ENCODE results near the gene CHST11.

The CHST11 gene

DNA sequence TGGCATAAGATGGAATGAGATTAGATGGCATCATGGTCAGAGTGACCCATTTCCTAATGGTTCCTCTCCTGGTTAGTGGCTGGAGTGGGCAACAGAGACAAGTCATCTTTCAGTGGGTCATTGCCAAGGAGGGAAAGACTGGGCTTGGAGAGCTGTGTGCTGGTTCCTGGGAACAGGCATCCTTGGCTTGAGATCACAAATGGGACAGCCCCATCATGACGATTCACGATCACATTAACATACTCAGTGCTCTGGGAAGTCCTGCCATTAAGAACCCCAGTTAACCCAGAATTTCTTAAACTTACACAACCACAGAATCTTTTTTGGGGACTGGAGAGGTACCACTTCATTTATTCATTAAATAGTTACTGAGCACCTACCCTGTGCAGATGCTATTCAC is 27.3 kb downstream of the CHST11 start:
- peaks cover 30% of the 10 kb centered on the region for H3K36me3 ChIP-seq
- no peaks in the 10 kb centered on the region for H3K27me3 ChIP-seq
- peaks cover 12% of the 10 kb centered on the region for H3K9me3 ChIP-seq
- peaks cover 100% of the 10 kb centered on the region for H3K4me1 ChIP-seq
- no peaks in the 10 kb centered on the region for H4K20me1 ChIP-seq
- H3K4me3 ChIP-seq, result no peak overlapping the region
- H3K27ac ChIP-seq, result peak overlapping the region; percentile 91
- peak overlapping the region; percentile 74; the same call in 1 of the 2 replicates for H3K9ac ChIP-seq
- no peak for TF ChIP-seq Cebpa-rat (IDR thresholded peaks at IDR 0.05)
- peak overlapping the region; percentile 91 for H3K4me2 ChIP-seq

DNA sequence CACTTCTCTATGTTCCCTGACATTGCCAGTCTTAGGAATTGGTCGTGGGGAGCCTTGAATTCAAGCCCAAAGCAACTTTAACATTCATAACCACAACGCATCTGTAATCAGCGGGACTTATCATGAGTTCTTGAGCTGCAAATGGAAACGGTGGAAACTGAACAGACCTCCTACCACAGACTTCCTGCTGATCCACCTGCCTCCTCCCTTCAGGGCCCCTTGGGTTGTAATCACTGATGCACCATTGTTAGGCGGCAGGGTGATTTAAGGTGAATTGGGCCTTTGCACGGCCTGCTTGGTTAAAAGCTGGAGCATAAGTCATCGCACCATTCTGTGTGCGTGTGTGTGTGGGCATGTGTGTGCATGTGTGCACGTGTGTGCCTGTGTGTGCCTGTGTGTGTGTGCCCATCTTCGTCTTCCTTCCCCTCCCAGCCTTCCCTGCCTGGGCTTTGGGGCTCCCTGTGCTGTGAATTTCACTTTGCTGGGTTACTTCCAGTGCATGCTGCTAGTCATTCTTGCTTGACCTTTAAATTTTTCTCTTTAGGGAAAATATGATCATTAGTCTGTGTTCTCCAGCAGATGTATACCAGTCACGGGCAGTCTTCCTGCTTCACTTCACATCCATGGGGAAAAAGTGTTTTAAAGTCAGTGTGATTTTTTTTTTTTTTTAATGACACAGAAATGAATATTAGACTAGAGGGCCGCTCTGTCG is 29.1 kb downstream of the CHST11 start:
- Histone ChIP-seq H3K36me3 (peaks cover 19% of the 10 kb centered on the region), H3K27ac (peak overlapping the region; percentile 91), H4K20me1 (peaks cover 7% of the 10 kb centered on the region; the same call in 1 of the 2 replicates), H3K4me1 (peaks cover 100% of the 10 kb centered on the region), H3K27me3 (no peaks in the 10 kb centered on the region), H3K4me3 (peak overlapping the region; percentile 51), H3K9me3 (peaks cover 5% of the 10 kb centered on the region), H3K4me2 (peak overlapping the region; percentile 91), H3K9ac (peak overlapping the region; percentile 74)
- no peak for TF ChIP-seq Cebpa-rat (IDR thresholded peaks at IDR 0.05)

DNA sequence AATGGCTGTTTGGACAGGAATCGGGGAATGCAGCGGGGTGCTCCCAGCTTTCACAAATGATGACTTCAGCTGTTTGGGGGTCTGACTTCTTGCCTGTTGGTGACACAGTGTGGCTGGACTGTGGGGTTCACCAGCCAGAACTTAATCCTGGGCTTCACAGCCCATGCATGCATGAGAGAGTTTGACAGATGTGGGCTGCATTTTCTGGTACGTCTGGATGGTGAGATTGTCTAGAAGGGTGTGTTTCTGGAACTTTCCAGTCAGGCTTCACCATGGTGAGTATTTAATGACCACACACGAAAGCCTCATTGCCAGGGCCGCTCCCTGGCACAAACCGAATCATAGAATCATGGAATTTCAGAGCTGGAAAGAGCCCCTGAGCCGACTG is 29.6 kb downstream of the CHST11 start:
- H3K9ac ChIP-seq, result peak overlapping the region; percentile 74
- peak overlapping the region; percentile 91 for H3K27ac ChIP-seq

DNA sequence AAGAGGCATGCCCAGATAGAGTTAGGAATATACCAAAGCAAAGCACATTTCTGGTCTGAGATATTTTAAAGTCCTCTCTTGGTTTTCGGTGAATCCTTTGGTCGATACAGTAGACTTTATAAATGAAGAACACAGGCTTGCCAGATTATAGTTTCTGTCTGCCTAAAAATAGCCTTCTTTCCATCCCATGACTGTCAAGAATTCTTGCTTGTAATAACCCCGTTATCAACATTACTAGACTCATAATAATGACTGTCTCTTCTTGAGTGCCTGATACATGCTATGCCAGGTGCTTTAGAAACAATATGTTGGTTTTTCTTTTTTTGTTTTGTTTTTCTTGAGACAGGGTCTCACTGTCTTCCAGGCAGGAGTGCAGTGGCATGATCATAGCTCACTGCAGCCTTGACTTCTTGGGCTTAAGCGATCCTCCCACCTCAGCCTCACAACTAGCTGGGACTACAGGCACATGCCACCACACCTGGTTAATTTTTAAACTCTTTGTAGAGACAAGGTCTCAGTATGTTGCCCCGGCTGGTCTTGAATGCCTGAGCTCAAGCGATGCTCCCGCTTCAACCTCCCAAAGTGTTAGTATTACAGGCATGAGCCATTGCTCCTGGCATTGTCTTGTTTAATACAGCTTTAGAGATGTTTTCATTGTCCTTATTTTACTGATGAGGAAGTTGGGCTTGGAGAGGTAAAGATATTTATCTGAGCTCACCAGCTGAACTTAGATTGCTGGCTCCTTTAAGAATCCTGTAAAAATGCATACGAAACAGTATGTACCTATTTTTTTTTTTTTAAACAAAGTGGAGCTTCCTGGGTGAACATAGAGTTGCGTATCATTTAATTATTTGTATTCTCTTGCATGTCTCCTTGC is 30.4 kb downstream of the CHST11 start:
- TF ChIP-seq Cebpa-rat (IDR thresholded peaks at IDR 0.05), result no peak
- H3K4me2 ChIP-seq, result peak overlapping the region; percentile 91
- no peaks in the 10 kb centered on the region for H3K27me3 ChIP-seq
- H3K9me3 ChIP-seq, result no peaks in the 10 kb centered on the region
- peak overlapping the region; percentile 33; the same call in 1 of the 2 replicates for H3K4me3 ChIP-seq
- H3K9ac ChIP-seq, result peak overlapping the region; percentile 74
- peaks cover 21% of the 10 kb centered on the region; the same call in 1 of the 2 replicates for H4K20me1 ChIP-seq
- H3K4me1 ChIP-seq, result peaks cover 99% of the 10 kb centered on the region
- peak overlapping the region; percentile 91 for H3K27ac ChIP-seq
- H3K36me3 ChIP-seq, result peaks cover 22% of the 10 kb centered on the region

More for the DNA sequence above, 29.6 kb downstream of the CHST11 start:
- TF ChIP-seq Cebpa-rat (IDR thresholded peaks at IDR 0.05), result no peak
- Histone ChIP-seq H3K4me3 (peak overlapping the region; percentile 51; the same call in 1 of the 2 replicates), H3K4me1 (peaks cover 100% of the 10 kb centered on the region), H3K9me3 (no peaks in the 10 kb centered on the region), H3K36me3 (peaks cover 16% of the 10 kb centered on the region), H3K27me3 (no peaks in the 10 kb centered on the region), H3K4me2 (peak overlapping the region; percentile 91), H4K20me1 (peaks cover 12% of the 10 kb centered on the region; the same call in 1 of the 2 replicates)

DNA sequence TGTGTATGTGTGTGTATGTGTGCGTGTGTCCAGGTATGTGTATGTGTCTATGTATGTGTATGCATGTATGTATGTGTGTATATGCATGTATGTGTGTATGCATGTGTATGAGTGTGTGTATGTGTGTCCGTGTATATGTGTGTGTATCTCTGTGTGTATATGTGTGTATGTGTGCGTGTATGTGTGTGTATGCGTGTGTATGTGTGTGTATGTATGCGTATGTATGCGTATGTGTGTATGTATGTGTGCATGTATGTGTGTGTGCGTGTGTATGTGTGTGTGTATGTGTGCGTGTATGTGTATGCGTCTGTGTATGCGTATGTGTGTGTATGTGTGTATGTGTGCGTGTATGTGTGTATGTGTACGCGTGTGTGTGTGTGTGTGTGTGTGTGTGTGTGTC is 31.6 kb downstream of the CHST11 start:
- H3K4me1 ChIP-seq, result peaks cover 99% of the 10 kb centered on the region
- no peaks in the 10 kb centered on the region for H3K27me3 ChIP-seq
- no peak for TF ChIP-seq Cebpa-rat (IDR thresholded peaks at IDR 0.05)
- no peaks in the 10 kb centered on the region for H3K9me3 ChIP-seq
- H3K4me2 ChIP-seq, result peak overlapping the region; percentile 91
- peak overlapping the region; percentile 91; the same call in 1 of the 2 replicates for H3K27ac ChIP-seq
- H3K9ac ChIP-seq, result no peak overlapping the region
- peaks cover 22% of the 10 kb centered on the region for H3K36me3 ChIP-seq
- no peak overlapping the region for H3K4me3 ChIP-seq
- H4K20me1 ChIP-seq, result peaks cover 21% of the 10 kb centered on the region; the same call in 1 of the 2 replicates

DNA sequence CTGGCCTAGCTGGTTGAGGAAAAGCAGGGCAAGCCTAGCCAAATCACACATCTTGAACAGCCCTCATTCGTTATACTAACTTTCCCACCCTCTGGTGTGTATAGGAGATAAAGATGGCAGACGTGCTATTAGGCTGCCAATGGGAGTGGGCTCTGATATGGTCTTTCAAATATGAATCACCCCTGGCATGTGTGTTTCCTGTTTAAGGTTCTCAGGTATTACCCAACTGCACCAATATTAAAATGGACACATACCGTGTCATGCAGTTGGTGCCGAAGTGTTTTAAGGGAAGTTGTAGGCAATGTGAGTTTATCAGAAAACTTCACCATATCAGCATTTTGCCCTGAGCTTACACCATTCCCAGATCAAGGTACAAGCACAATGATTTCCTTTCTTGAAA is 33.4 kb downstream of the CHST11 start:
- no peaks in the 10 kb centered on the region for H3K9me3 ChIP-seq
- peak overlapping the region; percentile 27 for H3K4me2 ChIP-seq
- no peak overlapping the region for H3K9ac ChIP-seq
- no peak overlapping the region for H3K4me3 ChIP-seq
- peak overlapping the region; percentile 24; the same call in 1 of the 2 replicates for H3K27ac ChIP-seq
- no peak for TF ChIP-seq Cebpa-rat (IDR thresholded peaks at IDR 0.05)
- H3K27me3 ChIP-seq, result no peaks in the 10 kb centered on the region
- peaks cover 99% of the 10 kb centered on the region for H3K4me1 ChIP-seq
- peaks cover 28% of the 10 kb centered on the region; the same call in 1 of the 2 replicates for H4K20me1 ChIP-seq
- peaks cover 28% of the 10 kb centered on the region for H3K36me3 ChIP-seq

DNA sequence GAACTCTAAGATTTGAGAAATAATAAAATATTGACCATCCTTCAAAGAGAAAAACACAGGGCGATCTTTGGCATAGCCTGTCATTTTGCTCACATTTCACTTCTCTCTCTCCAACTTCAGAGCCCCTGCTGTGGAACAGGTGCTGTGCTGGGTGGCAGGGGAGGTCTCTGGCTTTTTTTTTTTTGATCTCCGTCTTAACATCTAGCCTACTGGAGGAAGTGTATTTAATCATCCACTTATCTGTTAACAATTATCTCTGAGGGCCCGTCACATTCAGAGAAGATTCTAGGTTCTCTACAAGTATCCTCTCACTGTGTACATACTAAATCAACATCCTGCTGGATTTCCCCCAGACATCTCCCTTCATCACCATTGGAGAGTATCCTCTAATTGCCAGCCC is 34.1 kb downstream of the CHST11 start:
- H3K27me3 ChIP-seq, result no peaks in the 10 kb centered on the region
- no peak overlapping the region; the same call in 1 of the 2 replicates for H3K27ac ChIP-seq
- H3K9ac ChIP-seq, result no peak overlapping the region
- no peak for TF ChIP-seq Cebpa-rat (IDR thresholded peaks at IDR 0.05)
- peaks cover 97% of the 10 kb centered on the region for H3K4me1 ChIP-seq
- no peak overlapping the region for H3K4me3 ChIP-seq
- peaks cover 29% of the 10 kb centered on the region for H3K36me3 ChIP-seq
- H3K9me3 ChIP-seq, result no peaks in the 10 kb centered on the region
- peaks cover 31% of the 10 kb centered on the region; the same call in 1 of the 2 replicates for H4K20me1 ChIP-seq
- H3K4me2 ChIP-seq, result peak overlapping the region; percentile 27

DNA sequence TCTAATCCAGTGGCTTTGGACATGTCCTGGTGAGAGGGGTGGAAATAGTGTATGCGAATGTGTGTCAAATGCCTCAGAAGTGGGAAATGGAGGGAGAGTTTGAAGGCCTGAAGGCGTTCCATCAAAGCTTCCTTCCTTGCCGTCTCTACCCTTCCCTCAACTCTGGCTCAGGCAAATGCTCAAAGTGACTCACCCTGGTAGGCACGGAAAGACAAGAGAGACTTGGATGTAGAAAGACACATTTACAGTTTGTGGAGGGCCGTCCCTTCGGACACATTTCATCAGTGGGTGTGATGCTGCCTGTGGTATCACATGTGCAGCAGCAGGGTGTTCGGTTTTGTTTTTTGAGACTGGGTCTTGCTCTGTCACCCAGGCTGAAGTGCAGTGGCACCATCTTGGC is 36.7 kb downstream of the CHST11 start:
- Histone ChIP-seq H3K9ac (no peak overlapping the region), H3K27ac (peak overlapping the region; percentile 49; the same call in 1 of the 2 replicates), H3K36me3 (peaks cover 29% of the 10 kb centered on the region), H3K4me1 (peaks cover 97% of the 10 kb centered on the region), H3K4me3 (no peak overlapping the region), H3K4me2 (peak overlapping the region; percentile 46), H3K9me3 (no peaks in the 10 kb centered on the region), H4K20me1 (peaks cover 57% of the 10 kb centered on the region), H3K27me3 (no peaks in the 10 kb centered on the region)
- no peak for TF ChIP-seq Cebpa-rat (IDR thresholded peaks at IDR 0.05)

DNA sequence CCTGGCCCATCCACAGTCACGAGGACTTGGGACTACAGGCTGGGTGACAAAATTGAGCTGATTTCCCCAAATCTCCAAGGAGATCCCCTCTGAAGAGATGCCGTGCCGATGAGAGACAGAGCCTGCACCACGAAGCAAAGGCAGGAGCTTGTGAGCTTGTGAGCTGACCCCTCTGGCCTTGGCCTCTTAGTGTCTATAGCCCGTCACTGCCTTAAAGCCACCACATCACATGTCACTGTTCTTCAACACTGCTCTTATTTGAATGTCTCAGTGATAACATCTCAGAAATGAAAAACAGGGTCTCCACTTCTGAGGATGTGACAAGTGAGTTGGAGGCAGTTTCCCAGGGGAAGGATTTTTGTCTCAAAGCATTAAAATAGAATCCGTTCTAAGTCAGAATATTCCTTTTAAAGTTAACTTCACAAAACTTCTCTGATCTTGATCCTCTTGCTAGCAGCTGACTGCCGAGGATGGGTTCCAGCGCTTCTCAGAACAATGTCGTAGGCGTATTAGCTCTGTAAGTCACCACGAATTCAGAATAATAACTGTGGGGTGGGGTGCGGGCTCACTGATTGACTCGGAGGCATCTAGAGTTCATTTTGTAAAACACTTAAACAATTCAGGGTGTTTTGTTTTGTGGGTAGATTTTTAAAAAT is 37.5 kb downstream of the CHST11 start:
- Histone ChIP-seq H3K27ac (peak overlapping the region; percentile 49), H3K9ac (peak overlapping the region; percentile 30; the same call in 1 of the 2 replicates)

More for the DNA sequence above, 37.5 kb downstream of the CHST11 start:
- no peak for TF ChIP-seq Cebpa-rat (IDR thresholded peaks at IDR 0.05)
- Histone ChIP-seq H3K4me2 (peak overlapping the region; percentile 46), H3K9me3 (no peaks in the 10 kb centered on the region), H3K4me3 (no peak overlapping the region), H3K4me1 (peaks cover 97% of the 10 kb centered on the region), H3K36me3 (peaks cover 29% of the 10 kb centered on the region), H3K27me3 (no peaks in the 10 kb centered on the region), H4K20me1 (peaks cover 65% of the 10 kb centered on the region)
